NCI-H2196 (cell line): ENCODE measurements around the gene CHST9.

ENCODE experiments used
- DNase-seq: peaks from one replicate; lab custom pipeline; 2025; ENCODE audit not compliant: unreplicated experiment; lab: John Stamatoyannopoulos, UW

CHST9 gene

DNA sequence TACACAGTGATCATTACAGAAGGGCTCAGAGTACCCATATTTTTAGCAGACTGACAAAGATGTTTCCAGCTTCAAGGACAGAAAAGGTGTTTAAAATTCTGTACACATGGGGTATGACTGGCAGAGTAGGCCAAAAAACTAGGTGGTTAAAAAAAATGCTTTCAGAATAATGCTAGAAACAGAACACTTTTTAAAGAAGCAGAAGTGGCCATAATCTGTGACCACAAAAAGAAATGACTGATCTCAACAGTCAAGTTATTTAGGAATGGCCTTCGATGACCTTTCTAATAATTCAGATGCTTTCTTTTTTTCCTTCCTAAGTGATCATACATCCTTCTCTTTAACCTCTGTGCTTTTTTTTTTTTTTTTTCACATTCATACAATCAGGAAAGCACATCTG lies 315.5 kb downstream of the CHST9 start:
- no peak for DNase-seq

DNA sequence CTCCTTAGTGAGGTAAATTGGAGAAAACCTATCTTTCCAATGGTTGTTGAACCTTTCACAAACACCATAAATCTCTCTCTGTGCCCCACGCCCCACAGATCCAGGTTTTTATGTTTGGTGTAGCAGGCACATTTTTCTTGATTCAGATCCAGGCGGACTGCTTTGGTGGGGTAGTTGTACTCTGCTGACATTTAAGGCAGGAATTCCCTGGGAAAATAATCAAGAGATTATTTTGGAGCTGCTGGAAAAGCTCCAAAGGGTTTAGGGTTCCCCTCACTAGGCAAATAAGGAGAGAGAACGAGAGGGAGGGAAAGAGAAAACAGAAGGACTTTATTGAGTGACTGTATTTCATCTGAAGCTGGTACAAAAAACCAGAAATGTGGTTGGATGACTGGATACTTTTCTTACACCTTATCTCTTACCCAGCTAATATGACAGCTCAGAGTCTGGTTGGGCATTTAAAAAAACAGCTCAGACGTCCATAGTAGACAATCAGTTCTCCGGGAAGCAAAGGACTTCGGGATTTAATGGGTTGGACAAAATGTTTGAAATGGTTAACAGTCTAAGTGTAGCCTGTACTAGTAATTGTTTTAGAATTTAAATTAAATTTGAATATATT lies 316.0 kb downstream of the CHST9 start:
- DNase-seq, result no peak

DNA sequence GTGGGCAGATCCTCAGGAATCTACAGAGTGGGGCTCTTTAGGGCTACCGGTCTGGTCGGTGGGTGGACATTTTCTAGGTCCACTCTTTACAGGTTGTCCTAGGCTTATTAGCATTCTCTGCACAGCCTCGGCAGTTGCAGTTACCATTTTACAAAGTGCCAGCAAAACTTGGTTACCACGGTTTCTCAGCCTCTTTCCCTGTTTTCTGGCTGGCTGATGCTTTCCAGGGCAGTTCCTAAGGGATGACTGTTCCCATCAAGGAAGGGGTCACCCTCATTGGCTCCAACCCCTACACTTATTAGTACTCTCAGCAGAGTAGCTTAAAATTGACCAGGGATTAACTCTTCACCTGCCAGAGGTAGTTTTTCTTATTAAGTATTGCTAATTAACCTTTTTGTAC lies 317.6 kb downstream of the CHST9 start:
- DNase-seq, result no peak

DNA sequence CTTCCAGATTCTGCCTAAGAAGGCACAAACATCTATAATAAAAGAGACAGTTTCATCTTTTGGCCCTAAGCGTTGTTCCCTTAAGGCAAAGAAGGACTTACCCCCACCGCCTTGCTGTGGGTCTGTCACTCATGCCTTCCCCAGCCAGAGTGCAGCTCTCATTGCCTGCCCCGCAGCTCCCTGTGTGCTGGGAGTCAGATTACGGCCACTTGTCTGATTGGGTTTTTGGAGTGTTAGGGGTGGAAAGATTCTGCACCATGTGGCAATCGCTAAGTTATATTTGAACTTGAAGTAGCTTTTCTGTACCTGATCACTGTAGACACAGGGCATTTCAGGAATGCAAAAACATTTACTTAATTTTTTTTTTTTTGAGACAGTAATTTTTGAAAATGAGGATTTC lies 319.6 kb downstream of the CHST9 start, which contains the start of gene AQP4:
TSS of gene AQP4 (minus strand) at position 151 of the 400 bp plus-strand sequence. CDS start at position 133, 18 bp downstream.
- no peak for DNase-seq

DNA sequence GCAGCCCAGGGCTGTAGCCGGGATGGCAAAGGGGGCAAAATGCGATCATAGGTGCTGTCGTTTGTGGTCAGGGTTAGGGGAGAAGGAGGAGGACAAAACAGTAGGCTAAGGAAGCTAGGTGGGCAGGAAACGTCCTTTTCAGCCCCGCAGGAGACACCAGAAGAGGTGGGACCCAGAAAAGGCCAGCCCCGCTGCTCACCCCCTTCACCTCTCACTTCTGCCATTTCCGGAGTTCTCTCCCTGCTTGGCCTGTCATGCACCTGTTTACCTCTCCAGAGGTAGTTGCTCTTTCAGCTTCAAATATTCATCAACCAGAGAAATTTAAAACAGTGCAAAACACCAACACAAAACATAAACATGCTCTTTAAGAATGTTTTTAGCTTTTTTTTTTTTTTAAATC lies 320.4 kb downstream of the CHST9 start:
- no peak for DNase-seq

DNA sequence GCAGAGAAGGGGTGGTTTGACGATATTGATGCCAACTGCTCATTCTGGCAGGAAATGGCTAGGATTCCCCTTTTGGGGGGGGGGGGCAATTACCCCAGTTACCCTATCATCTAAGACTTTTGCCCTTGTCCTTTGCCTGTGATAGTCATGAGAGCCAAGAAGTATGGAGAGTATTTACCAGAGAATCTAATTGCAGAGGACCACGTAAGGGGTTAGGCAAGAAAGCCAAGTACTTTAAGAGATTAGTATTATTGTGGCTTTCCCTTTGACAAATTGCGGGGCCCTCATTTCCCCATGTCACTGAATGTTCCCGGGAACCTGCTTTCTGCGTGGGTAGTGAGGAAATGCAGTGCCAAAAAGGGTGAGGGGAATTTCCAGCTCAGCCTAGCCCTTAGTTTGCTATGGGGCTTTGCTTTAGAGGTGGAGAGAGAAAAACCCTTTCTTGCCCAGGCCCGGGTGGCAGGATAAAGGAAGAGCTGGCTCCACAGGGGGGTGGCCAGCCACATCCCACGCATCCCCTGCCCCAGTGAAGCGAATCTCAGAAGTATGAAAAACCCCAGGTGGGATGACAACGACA lies 321.1 kb downstream of the CHST9 start:
- DNase-seq, result no peak

DNA sequence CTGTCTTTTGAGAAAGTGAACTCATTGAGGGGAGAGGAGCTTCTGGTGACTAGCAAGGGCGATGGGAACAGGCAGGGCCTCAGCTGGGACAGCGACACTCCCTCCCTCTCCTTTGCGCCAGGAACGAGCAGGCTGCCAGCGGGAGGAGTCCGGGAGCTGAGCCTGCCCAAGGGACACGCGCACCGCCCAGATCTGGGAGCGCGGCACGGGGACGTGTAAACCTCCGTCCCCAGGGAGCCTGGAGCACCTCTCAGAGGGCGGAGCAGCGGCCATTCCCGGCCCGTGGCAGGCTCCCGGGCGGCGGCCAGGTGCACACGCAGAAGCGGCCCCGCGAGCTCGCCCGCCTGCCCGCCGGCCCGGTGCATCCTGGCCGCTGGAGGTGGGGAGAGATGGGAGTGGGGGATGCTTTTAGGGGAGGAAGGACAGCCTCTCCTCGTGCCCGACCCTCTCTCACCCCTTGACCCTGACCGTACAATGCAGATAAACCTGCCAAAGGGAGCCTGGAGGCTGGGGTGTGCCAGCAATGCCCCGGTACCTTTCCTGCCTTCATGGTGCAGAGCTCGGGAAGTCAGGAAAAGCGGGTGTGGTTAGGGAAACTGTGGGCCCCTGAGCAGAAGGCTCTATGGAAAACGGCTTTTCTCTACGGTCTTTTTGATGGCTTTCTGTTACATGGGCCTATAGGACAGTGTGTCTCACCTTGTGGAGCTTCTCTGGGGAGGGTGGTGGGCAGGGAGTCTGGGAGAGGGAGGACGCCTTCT lies 321.8 kb downstream of the CHST9 start:
- DNase-seq, result peak; percentile 43

DNA sequence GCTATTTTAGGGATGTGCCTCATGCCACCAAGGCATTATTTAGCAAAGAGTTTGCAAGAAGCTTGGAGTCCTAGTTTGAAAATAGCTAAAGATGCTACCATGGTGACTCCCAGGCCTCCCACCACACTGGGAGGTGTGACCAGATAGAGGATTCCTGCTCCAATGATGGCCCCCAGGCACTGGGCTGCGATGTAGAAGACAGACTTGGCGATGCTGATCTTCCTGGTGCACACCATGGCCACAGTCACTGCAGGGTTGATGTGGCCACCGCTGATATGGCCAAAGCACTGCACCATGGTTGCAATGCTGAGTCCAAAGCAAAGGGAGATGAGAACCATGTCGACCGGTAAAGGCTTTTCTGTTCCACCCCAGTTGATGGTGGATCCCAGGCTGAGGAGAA lies 323.0 kb downstream of the CHST9 start:
- no peak for DNase-seq
